A549 (cell line): ENCODE data around the gene PIK3CD.

Experiments used
- BCL3 ChIP-seq: fragments of >200 bp; sonication (Bioruptor Twin); formaldehyde crosslinking; IDR thresholded peaks from 3 replicates; pipeline ENCODE4 v1.6.1; 2016
- CTCF ChIP-seq: fragments of >200 bp; sonication (Bioruptor Twin); formaldehyde crosslinking; IDR thresholded peaks from 3 replicates; pipeline ENCODE4 v1.5.1; 2016
- JUNB ChIP-seq: fragments of >200 bp; sonication (Bioruptor Twin); formaldehyde crosslinking; IDR thresholded peaks from 2 replicates; pipeline ENCODE4 v1.6.1; 2016
- MAX ChIP-seq: IDR thresholded peaks from 2 replicates; pipeline ENCODE4 v1.6.1; 2012
- ZFP36 ChIP-seq: fragments of 450-650 bp; IDR thresholded peaks from 2 replicates; pipeline ENCODE4 v1.6.1; 2014; ENCODE audit warnings: borderline replicate concordance; ENCODE audit not compliant: partially characterized antibody
- ZSCAN20 ChIP-seq: fragments of 250-450 bp; sonication (Bioruptor Pico); IDR thresholded peaks from 2 replicates; pipeline ENCODE4 v1.8.0; 2022; ENCODE audit warnings: mild to moderate bottlenecking, moderate library complexity

- no peak for TF ChIP-seq CTCF
- no peak for TF ChIP-seq ZFP36
- TF ChIP-seq JUNB, result no peak
- TF ChIP-seq BCL3, result no peak
- no peak for TF ChIP-seq ZSCAN20 (CRISPR knock-in tag)
- no peak for TF ChIP-seq MAX
Observed at GRCh38 chr1:9688599-9688998, 37.1 kb downstream of the PIK3CD start.
